RWPE1 (cell line): Measurements from ENCODE around the gene TRIM66.

Experiments used
- CTCF ChIA-PET: fragments of 350-600 bp; sonication (Branson Sonifier 250); formaldehyde crosslinking; extraction: SDS; loops from one replicate; lab custom pipeline; 2021; lab: Yijun Ruan, JAX
- POLR2A ChIA-PET: fragments of 400-600 bp; formaldehyde crosslinking; extraction: SDS; loops from one replicate; lab custom pipeline; 2020; ENCODE audit warnings: antibody characterized with exemption; ENCODE audit not compliant: low non-redundant PET; lab: Yijun Ruan, JAX
- DNase-seq: peaks from one replicate; pipeline ENCODE4 v3.0.0; 2012; ENCODE audit warnings: low spot score
- H3K27ac ChIP-seq: fragments of 450-650 bp; 2 replicates; pipeline ENCODE4 v1.5.1; 2017
- CTCF ChIP-seq: fragments of 450-650 bp; conservative IDR thresholded peaks from 2 replicates; pipeline ENCODE4 v1.5.1; 2017; ENCODE audit warnings: low read depth, mild to moderate bottlenecking

Gene TRIM66

GRCh38 chr11:8615291-8616032, 67.0 kb downstream of the TRIM66 start:
- TF ChIP-seq CTCF: no peak
- ChIA-PET CTCF (interaction anchor here (0.7 kb wide), 1 partner anchor 79 kb away, joined by 3 read pairs; no protein-coding TSS in a partner anchor), POLR2A (no interaction called here)
- DNase-seq: no peak
- peak overlapping the region; percentile 33; the same call in 1 of the 2 replicates for H3K27ac ChIP-seq

DNA sequence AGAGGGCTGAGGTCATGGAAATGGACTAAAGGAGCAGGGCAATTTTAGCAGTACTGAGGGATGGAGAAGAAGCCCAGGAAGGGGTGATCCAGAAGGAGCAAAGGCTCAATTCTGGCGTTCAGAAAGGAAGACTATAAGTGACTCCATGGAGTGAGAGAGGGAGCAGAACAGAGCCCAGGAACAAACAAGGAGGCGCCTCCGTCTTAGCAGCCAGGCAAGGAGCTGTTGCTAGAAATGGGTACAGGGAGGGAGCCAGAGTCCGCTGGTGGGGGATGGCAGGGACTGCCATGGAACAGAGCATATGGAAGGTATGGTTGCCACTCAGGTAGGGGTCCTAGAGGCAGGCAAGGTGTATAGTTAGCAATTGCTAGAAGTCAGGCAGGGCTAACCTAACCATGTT, 68.0 kb downstream of the TRIM66 start:
- ChIA-PET POLR2A (no interaction called here), CTCF (no interaction called here)
- no peak overlapping the region for H3K27ac ChIP-seq
- no peak for DNase-seq
- TF ChIP-seq CTCF: no peak

DNA sequence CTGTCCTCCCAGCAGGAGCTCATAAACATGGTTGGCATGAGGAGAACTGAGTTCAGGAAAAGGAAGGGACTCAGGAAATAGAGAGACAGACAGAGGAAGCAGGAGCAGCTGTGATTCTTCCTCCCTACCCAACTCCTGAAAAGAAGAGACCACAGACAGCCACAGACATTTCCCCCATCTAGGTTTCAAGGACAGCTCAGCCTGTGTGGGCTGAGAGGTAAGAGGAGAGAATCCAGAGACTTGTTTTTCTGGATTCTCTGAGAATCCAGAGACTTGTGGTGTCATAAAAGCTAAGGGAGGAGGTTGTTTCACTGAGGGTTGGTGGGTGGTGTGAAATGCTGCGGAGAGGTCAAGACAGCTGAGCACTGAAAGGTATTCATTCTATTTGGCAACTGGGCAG, 69.4 kb downstream of the TRIM66 start:
- DNase-seq: no peak
- H3K27ac ChIP-seq: no peak overlapping the region
- POLR2A ChIA-PET: interaction anchor here (1.3 kb wide), 1 partner anchor 69 kb away, joined by 3 read pairs; the partner anchor contains the start of genes RPL27A and TRIM66
- CTCF ChIA-PET: interaction anchor here (0.5 to 0.7 kb wide), 2 partner anchors 8 to 393 kb away, joined by 3 read pairs; no protein-coding TSS in a partner anchor
- TF ChIP-seq CTCF: no peak

GRCh38 chr11:8612522-8612921, 69.9 kb downstream of the TRIM66 start:
- ChIA-PET CTCF (interaction anchor here (0.5 kb wide), 1 partner anchor 392 kb away, joined by 3 read pairs; no protein-coding TSS in a partner anchor), POLR2A (interaction anchor here (1.3 kb wide), 1 partner anchor 70 kb away, joined by 3 read pairs; the partner anchor contains the start of genes RPL27A and TRIM66)
- no peak for TF ChIP-seq CTCF
- H3K27ac ChIP-seq: no peak overlapping the region
- no peak for DNase-seq

DNA sequence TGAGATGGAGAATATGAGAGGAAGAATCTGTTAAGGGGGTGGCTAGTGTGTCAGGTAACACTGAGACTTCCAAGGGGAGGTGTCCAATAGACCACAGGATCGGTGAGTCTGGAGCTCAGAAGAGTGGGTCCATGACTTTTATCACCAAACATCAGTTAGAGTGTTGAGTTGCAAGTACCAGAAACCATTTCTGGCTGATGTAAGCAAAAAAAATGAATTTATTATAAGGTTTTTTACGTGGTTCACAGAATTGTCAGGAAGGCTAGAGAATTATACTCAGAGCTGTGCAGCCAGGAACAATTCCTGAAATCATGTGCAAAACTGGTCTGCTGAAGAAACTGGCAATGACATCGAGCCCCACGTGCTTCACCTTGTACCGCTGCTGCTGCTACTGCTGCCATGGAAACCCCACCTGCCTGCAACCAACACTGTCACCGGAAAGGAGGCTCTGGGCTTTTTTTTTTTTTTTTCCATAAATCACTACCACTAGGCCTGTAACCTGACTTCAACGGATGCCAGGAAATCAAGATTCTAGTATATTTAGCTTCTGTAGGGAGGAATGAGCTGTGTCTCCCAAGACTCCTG, 71.8 kb downstream of the TRIM66 start:
- DNase-seq: no peak
- ChIA-PET CTCF (no interaction called here), POLR2A (no interaction called here)
- H3K27ac ChIP-seq: no peak overlapping the region
- no peak for TF ChIP-seq CTCF

DNA sequence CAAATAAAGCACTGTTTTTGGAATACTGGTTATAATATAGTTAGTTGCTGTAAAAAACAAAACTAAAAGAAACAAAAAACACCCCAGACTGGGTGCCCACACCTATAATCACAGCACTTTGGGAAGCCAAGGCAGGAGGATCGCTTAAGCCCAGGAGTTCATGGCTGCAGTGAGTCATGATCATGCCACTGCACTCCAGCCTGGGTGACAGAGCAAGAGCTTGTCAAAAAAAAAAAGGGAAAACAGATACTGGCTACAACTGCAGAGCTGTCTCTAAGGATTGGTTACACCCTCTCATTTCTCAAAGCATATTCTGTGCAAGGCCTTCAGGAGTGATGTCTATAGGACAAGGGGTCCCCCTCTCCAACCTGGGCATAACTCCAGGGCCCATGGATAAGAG, 73.8 kb downstream of the TRIM66 start:
- ChIA-PET POLR2A (interaction anchor here (0.7 kb wide), 1 partner anchor 73 kb away, joined by 3 read pairs; no protein-coding TSS in a partner anchor), CTCF (interaction anchor here (0.7 kb wide), 1 partner anchor 80 kb away, joined by 4 read pairs; no protein-coding TSS in a partner anchor)
- no peak for TF ChIP-seq CTCF
- no peak overlapping the region for H3K27ac ChIP-seq
- DNase-seq: no peak
